NT2/D1 (cell line): Measurements from ENCODE around the gene PILRA.

Experiments
- SUZ12 ChIP-seq: IDR thresholded peaks from 2 replicates; pipeline ENCODE4 v1.6.1; 2011; ENCODE audit not compliant: insufficient read length, insufficient read depth; ENCODE audit errors: extremely low read depth
- YY1 ChIP-seq: IDR thresholded peaks from 2 replicates; pipeline ENCODE4 v1.6.1; 2011; ENCODE audit not compliant: insufficient read length, insufficient read depth

GRCh38 chr7:100441641-100442535 lies 68.6 kb downstream of the PILRA start:
- TF ChIP-seq YY1 (no peak), SUZ12 (no peak)
